ENCODE data around the gene EMILIN2.
"Not testable (repeated sequence)": the region's sequence is repeated elsewhere in the genome, so short reads cannot be mapped to it uniquely, and the experiment has no call there.

GRCh38 chr18:2809666-2810183 is 37.1 kb upstream of the EMILIN2 start:
- TF ChIP-seq CTCF (IDR thresholded peaks at IDR 0.05; ENCODE audit: low read depth, low read length); POLR2A (IDR thresholded peaks at IDR 0.05; ENCODE audit: extremely low read depth, insufficient read length): not testable (repeated sequence)
